NCI-H2107 (cell line): Measurements from ENCODE around the gene GALM.

ENCODE experiments used
- DNase-seq: peaks from one replicate; lab custom pipeline; 2025; lab: John Stamatoyannopoulos, UW

The GALM gene

DNA sequence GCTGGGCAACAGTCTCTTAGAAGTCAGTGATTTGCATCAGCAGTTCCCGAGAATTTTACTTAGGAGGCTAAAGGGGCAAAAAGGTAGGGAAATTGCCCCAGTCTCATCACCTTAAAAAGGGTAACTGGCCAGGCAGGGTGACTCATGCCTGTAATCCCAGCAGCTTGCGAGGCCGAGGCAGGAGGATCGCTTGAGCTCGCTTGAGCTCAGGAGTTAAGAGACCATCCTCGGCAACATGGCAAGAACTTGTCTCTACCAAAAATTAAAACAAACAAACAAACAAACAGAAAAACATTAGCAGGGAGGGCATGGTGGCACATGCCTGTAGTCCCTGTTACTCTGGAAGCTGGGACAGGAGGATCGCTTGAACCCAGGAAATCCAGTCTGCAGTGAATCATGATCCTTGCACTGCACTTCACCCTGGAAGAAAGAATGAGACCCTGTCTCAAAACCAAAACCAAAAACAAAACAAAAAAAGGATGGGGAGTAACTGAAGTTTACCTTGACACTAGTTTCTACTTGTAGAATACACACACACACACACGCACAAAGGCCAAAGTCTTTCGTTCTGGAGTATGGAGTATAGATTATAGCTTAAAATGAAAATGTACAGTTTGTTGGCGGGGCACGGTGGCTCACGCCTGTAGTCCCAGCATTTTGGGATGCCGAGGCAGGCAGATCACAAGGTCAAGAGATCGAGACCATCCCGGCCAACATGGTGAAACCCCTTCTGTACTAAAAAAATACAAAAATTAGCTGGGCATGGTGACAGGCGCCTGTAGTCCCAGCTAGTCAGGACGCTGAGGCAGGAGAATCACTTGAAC is 109.4 kb downstream of the GALM start:
- DNase-seq = no peak

DNA sequence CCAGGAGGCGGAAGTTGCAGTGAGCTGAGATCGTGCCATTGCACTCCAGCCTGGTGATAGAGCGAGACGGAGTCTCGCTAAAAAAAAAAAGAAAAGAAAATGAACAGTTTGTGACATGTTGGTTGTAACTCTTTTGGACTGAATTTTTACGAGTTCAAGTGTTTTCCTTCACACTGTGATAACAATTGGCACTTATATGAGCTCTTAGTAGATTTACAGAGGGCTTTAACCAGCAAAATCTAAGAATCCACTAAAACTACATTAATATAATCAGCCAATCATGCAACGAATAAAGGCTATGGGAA is 110.0 kb downstream of the GALM start:
- no peak for DNase-seq

DNA sequence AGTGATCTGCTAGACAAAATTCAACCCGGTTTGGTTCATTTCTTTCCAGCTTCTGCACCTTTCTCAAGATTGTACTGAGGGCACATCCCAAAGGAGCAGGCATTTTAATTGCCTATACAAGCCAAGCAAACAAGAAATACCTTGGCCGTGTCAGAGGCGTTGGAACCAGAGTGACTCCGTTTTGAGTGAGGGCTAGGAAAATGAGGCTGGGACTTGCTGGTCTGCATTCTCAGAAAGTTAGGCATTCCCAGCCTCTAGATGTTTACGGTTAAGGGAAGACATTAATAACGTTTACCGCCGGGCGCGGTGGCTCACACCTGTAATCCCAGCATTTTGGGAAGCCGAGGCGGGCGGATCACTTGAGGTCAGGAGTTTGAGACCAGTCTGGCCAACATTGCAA is 110.6 kb downstream of the GALM start:
- no peak for DNase-seq

- no peak for DNase-seq
These were observed 112.8 kb downstream of the GALM start for GRCh38 chr2:38778687-38779082.

DNA sequence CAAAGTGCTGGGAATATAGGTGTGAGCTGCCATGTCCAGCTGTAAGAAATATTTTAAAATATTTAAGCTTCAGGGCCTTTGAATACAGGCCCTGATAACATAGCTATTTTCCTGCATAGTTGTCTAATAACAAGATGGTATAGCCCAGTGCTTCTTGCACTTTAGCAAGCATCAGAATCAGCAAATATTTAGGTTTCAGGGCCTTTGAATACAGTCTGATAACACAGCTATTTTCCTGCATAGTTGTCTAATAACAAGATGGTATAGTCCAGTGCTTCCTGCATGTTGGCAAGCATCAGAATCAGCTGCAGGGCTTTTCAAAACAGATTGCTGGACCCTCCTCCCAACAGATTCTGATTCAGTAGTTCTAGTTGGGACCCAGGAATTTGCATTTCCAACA is 117.7 kb downstream of the GALM start:
- DNase-seq = no peak
